ENCODE results near the gene AREG. TPM values are rescaled to one million over a fixed set of nuclear protein-coding genes. Genes with fewer than 3 reads are reported as not detected.
"Not testable (repeated sequence)": the region's sequence is repeated elsewhere in the genome, so short reads cannot be mapped to it uniquely, and the experiment has no call there.

Gene AREG, protein sequence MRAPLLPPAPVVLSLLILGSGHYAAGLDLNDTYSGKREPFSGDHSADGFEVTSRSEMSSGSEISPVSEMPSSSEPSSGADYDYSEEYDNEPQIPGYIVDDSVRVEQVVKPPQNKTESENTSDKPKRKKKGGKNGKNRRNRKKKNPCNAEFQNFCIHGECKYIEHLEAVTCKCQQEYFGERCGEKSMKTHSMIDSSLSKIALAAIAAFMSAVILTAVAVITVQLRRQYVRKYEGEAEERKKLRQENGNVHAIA
- total RNA-seq = under 1 TPM in 2 of 4 donors, not detected in 2; 0.26 to 0.28 TPM

DNA sequence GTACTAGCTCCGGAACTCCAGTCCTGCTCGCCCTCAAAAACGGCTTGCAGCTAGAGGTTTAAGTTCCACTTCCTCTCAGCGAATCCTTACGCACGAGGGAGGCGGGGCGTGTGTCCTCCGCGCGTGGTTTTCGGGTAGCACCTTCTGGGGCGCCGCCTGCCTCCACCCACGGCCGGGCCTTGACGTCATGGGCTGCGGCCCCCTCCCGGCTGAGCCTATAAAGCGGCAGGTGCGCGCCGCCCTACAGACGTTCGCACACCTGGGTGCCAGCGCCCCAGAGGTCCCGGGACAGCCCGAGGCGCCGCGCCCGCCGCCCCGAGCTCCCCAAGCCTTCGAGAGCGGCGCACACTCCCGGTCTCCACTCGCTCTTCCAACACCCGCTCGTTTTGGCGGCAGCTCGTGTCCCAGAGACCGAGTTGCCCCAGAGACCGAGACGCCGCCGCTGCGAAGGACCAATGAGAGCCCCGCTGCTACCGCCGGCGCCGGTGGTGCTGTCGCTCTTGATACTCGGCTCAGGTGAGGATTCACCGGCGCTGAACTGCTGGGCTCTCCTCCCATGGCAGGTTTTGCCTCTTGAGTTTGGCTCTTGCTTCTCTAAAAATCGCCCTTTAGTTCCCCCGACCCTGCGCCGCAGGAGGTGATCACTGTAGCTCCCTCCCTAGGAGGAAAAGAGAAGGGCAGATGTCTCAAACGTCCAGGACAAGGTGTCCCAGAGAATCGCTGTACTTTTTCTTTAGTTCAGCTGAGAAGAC lies at the start of gene AREG:
Gene AREG (plus strand): TSS at position 246 of the 752 bp plus-strand sequence. CDS start 210 bp downstream, at position 456.
- intact Hi-C loops (cut with DNase I; ENCODE audit: low total_unique reads) = no loop called here
- DNase-seq = peak; percentile 50 to 51
- H3K4me3 ChIP-seq = peak within 1 kb of the TSS; percentile 45 to 62
- no peaks in the 10 kb centered on the region for H3K4me1 ChIP-seq
- H3K9me3 ChIP-seq = no peaks in the 10 kb centered on the region
- TF ChIP-seq POLR2A (IDR thresholded peaks at IDR 0.05) = peak; percentile 12 to 27
- TF ChIP-seq, protein P1, sequence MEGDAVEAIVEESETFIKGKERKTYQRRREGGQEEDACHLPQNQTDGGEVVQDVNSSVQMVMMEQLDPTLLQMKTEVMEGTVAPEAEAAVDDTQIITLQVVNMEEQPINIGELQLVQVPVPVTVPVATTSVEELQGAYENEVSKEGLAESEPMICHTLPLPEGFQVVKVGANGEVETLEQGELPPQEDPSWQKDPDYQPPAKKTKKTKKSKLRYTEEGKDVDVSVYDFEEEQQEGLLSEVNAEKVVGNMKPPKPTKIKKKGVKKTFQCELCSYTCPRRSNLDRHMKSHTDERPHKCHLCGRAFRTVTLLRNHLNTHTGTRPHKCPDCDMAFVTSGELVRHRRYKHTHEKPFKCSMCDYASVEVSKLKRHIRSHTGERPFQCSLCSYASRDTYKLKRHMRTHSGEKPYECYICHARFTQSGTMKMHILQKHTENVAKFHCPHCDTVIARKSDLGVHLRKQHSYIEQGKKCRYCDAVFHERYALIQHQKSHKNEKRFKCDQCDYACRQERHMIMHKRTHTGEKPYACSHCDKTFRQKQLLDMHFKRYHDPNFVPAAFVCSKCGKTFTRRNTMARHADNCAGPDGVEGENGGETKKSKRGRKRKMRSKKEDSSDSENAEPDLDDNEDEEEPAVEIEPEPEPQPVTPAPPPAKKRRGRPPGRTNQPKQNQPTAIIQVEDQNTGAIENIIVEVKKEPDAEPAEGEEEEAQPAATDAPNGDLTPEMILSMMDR (IDR thresholded peaks at IDR 0.05) = peak; percentile 3 to 34 (median 12)
- H3K27ac ChIP-seq = peak within 1 kb of the TSS in 1 of 2 donors; percentile 32
- H3K36me3 ChIP-seq = no peaks in the 10 kb centered on the region
- H3K27me3 ChIP-seq = no peaks in the 10 kb centered on the region

DNA sequence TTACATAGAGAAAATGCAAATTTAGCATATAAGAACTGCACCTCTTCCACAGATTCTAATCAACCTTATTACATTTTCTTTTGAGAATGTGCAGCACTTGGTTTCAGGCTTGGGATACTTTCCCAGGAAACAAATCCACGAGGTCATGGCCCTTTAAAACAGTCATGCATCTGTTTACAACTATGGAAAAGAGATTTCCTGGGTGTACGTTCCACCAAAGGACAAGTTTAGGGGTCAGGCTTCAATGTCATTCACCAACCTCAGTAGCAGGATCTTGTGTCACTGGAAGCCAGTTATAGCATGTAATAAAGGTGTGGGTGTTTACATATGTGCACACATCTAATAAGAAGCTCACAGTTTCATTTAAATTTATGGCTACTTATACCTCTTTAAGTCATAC lies 49.3 kb upstream of the AREG start:
- no peaks in the 10 kb centered on the region for H3K9me3 ChIP-seq
- no peaks in the 10 kb centered on the region for H3K27me3 ChIP-seq
- H3K4me3 ChIP-seq = no peak overlapping the region
- TF ChIP-seq, protein P1 (IDR thresholded peaks at IDR 0.05) = no peak
- TF ChIP-seq POLR2A (IDR thresholded peaks at IDR 0.05) = no peak
- no peaks in the 10 kb centered on the region for H3K36me3 ChIP-seq
- no peak for DNase-seq
- no peak overlapping the region for H3K27ac ChIP-seq
- intact Hi-C loops (cut with DNase I; ENCODE audit: low total_unique reads) = no loop called here
- H3K4me1 ChIP-seq = no peaks in the 10 kb centered on the region

DNA sequence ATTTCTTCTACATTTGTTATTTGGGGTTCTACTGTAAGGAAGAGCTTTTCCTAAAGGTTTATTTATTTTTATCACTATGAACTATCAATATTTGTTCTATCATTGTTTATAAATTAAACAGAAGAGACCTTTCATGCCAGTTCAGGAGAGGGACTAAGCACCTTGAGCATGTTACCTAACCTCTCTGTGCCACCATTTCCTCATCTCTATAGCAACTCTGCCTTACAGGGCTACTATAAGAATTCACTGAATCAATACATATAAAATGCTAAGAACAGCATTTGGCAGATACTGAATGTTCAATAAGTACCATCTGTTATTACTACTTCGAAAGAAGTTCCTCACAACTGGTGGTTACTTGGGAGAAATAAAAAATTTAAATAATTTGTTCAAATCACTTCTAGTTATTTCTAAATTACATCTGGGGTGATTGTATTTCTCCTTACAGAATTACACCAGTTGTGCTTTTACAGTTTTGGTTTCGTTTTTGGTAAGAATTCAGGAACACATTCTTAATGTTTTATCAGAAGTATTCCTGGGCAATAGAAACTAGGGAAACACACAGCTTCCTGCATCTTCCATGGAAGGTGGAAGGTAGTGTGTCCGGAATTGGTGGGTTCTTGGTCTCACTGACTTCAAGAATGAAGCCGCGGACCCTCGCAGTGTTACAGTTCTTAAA lies 47.0 kb upstream of the AREG start:
- TF ChIP-seq, protein P1 (IDR thresholded peaks at IDR 0.05) = no peak
- no peak for TF ChIP-seq POLR2A (IDR thresholded peaks at IDR 0.05)
- no peak for DNase-seq
- Histone ChIP-seq H3K27ac (no peak overlapping the region), H3K9me3 (no peaks in the 10 kb centered on the region), H3K27me3 (no peaks in the 10 kb centered on the region), H3K4me3 (peak overlapping the region in 1 of 2 donors; percentile 9), H3K36me3 (no peaks in the 10 kb centered on the region), H3K4me1 (no peaks in the 10 kb centered on the region)
- intact Hi-C loops (cut with DNase I; ENCODE audit: low total_unique reads) = no loop called here

DNA sequence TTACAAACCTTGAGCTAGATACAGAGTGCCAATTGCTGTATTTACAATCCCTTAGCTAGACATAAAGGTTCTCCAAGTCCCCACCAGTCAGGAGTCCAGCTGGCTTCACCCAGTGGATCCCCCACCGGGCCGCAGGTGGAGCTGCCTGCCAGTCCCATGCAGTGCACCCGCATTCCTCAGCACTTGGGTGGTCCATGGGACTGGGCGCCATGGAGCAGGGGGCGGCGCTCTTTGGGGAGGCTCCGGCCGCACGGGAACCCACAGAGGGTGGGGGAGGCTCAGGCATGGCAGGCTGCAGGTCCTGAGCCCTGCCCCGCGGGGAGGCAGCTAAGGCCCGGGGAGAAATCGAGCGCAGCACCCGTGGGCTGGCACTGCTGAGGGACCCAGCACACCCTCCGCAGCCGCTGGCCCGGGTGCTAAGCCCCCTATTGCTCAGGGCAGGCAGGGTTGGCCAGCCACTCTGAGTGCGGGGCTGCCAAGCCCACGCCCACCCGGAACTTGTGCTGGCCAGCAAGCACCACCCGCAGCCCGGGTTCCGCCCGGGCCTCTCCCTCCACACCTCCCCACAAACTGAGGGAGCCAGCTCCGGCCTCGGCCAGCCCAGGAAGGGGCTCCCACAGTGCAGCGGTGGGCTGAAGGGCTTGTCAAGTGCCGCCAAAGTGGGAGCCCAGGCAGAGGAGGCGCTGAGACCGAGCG lies 45.9 kb upstream of the AREG start:
- H3K4me1 ChIP-seq; intact Hi-C loops (cut with DNase I; ENCODE audit: low total_unique reads); H3K36me3 ChIP-seq; DNase-seq; H3K9me3 ChIP-seq; H3K27me3 ChIP-seq; H3K4me3 ChIP-seq; H3K27ac ChIP-seq: not testable (repeated sequence)

DNA sequence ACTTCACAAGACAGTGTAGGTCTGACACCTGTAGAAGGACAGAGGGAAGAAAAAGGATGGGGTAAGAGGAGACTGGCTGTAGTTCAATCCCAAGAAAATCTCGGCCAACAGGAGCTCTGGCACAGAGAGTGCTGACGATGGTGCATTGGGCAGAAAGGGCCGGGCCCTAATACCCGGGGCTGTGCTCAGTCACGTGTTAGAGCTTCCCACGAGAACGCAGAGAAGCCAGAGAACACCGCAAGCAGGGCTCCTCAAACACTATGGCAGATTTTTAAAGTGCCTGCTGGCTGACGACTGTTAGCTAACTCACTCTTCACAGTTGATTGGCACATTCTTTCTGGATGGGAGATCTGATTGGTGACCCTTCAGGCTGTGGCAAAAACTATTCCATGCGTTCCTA lies 44.5 kb upstream of the AREG start:
- Histone ChIP-seq H3K36me3 (no peaks in the 10 kb centered on the region), H3K4me1 (no peaks in the 10 kb centered on the region), H3K27me3 (no peaks in the 10 kb centered on the region), H3K9me3 (no peaks in the 10 kb centered on the region), H3K27ac (no peak overlapping the region), H3K4me3 (no peak overlapping the region)
- TF ChIP-seq, protein P1 (IDR thresholded peaks at IDR 0.05) = no peak
- TF ChIP-seq POLR2A (IDR thresholded peaks at IDR 0.05) = no peak
- intact Hi-C loops (cut with DNase I; ENCODE audit: low total_unique reads) = no loop called here
- no peak for DNase-seq
